HG02938 (cell line): ENCODE measurements around the gene KCNMA1.

Experiments used
- ATAC-seq: cut with Tn5 transposase; IDR thresholded peaks from one replicate; pipeline ENCODE4 v1.9.1; 2021; ENCODE audit warnings: mild to moderate bottlenecking, moderate library complexity; ENCODE audit not compliant: unreplicated experiment

Gene KCNMA1

GRCh38 chr10:77109351-77109994 lies 528.1 kb downstream of the KCNMA1 start:
- ATAC-seq, result no peak

GRCh38 chr10:77106676-77107075 lies 530.9 kb downstream of the KCNMA1 start:
- no peak for ATAC-seq

GRCh38 chr10:77105761-77106221 lies 531.8 kb downstream of the KCNMA1 start:
- ATAC-seq, result no peak

DNA sequence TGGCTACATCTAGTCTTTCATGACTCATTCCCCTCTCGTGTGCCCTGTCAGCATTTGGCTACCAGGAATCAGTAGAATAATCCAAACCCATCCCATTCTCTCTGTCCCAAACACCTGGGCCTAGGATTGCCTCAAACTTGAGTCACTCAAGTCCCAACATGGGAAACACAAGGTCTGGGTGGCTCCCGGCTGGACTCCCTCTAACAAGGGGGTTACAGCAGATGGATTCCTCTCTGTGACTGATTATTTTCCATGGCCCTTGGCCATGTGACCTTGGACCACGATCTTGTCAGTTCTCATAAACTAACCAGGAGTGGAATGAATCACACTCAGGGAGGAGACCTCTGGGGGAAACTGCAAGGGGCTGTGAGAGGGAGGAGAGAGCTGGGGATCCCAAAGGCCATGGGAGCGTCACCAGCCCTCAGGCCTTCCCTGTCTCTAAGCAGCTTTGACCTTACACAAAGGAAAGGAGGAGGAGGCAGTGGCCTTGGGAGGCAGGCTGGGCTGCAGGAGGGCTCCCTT lies 533.1 kb downstream of the KCNMA1 start:
- ATAC-seq, result no peak

GRCh38 chr10:77103213-77103612 lies 534.4 kb downstream of the KCNMA1 start:
- no peak for ATAC-seq

DNA sequence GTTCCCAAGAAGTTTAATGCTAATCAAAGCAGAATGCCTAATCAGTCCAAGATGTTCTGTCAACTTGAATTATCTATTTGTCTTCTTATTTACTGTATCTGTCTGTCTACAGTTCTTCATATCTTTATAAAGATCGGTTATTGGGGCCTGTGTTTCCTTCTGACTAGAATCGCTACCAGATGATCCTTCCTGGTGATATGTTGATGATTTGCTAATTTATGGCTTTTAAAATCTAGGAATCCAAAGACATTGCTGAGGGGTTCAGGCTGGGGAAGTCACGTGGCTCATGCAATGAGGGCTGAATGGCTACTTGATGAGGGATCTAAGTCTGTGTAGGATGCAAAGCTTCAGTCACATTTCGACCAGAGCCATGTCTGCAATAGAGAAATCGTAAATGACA lies 536.3 kb downstream of the KCNMA1 start:
- ATAC-seq, result no peak

GRCh38 chr10:77099136-77099535 lies 538.5 kb downstream of the KCNMA1 start:
- ATAC-seq, result no peak

DNA sequence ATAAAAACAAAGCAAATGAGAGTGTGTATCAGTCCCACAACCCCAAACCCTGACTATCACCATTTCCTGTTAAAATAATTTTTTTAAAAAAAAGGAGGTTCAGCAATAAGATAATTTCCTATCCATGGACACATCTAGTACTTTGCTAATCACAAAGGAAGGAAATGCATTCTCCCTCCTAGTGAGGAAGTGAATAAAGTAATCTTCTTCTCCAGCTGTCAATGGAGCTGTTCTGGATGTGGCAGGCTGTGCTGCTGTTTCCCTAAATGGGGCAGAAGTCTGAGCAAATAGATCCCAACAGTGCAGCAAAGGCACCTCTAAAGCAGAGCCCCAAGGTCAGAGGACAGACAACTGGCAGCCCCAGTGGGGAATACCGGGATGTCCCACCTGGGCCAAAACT lies 540.0 kb downstream of the KCNMA1 start:
- ATAC-seq, result no peak

DNA sequence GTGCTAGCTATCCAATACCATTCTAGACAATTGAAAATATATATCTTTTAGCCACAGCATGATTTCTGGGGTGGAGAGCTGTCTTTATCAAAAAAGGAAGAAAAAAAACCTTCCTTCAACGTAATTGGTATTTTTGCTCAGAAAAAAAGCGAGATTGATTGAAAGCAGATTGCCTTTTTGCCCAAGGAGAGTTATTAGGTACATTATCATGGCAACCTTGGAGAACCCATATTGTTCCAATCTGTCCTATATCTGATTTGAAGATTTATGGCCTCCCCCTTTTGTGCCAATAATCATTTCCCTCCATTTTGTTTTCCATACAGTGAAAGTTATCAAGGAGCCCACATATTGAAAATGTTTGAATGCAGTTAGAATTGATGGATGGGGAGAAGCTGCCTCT lies 544.5 kb downstream of the KCNMA1 start:
- ATAC-seq, result no peak

- no peak for ATAC-seq
Measured at GRCh38 chr10:77091597-77092165, 545.9 kb downstream of the KCNMA1 start.

DNA sequence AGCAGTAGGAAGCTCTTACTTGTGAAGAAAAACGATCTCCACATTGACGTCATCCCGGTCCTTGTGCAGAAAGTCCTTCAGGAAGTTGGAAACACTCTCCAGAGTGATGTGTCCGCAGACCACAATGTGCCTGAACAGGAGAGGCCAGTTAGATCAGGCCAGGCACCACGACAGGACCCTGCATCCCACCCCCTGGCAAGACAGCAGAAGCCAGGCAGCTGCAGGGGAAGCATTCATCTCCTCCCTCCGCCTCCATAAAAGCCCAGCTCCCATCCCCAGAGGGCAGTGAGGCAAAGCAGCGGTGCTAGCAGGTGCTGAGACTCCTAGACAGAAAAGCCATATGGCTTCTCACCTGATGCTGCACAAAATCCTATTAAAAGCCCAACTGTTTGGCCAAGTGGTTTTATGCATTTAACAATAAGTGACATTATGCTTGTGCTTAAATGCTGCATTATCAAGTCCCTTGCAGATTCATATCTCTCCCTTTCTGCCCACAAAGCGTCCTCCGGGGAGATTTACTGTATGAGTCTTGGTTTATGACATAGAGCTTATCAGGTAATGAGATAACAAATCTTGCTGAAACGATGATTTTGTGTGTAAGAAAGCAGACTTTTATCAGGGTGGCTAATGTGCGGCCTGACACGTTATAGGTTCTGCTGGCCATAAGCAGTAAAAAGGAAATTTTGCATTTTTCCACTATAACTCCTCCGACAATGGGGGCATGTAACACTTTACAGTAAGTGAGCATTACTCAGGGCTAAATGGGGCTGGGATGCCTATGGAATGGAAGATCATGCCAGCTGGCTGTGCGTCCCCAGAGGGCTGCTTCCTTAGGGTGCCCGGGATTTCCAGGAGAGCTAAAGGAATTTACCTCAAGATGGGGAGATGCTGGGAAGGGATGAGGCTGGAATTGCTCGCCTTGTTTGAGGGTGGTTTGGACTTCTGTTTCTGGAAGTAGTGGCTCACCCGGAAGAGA lies 546.9 kb downstream of the KCNMA1 start:
- no peak for ATAC-seq

DNA sequence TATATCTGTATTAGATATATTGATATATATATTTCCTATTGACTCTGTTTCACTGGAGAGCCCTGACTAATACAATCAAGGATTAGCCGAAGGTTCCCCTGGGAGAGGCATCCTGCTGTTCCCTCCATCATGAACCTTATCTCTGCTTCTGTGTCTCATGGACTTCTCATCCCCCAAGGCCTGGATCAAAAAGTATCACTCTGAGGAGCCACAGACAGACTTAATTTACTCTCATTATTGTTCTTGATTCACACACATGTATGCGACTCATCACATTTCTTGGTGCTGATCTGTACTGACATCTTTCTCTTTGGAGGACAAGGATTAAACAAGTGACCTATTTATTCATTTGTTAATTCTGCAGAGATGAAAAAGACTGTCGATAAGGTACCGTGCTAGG lies 550.2 kb downstream of the KCNMA1 start:
- no peak for ATAC-seq

- no peak for ATAC-seq
Measured at GRCh38 chr10:77086081-77086480, 551.5 kb downstream of the KCNMA1 start.

DNA sequence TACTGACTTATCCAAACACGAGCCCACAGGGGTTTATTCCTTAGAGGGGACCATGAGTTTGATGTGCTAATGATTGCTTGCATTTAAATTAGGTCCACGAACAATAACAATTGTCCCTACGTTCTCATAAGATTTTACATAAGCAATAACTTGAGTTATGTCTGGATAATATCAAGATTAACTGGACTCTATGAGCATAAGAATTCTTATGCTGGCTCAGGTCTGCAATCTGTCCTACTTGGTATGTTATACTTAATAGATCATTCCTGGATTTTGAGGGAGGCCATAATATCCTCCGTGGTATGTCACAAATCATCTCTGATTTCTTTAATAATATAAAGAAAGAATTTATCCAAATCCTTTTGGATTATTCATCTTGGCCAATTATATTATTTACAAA lies 552.3 kb downstream of the KCNMA1 start:
- ATAC-seq, result no peak

DNA sequence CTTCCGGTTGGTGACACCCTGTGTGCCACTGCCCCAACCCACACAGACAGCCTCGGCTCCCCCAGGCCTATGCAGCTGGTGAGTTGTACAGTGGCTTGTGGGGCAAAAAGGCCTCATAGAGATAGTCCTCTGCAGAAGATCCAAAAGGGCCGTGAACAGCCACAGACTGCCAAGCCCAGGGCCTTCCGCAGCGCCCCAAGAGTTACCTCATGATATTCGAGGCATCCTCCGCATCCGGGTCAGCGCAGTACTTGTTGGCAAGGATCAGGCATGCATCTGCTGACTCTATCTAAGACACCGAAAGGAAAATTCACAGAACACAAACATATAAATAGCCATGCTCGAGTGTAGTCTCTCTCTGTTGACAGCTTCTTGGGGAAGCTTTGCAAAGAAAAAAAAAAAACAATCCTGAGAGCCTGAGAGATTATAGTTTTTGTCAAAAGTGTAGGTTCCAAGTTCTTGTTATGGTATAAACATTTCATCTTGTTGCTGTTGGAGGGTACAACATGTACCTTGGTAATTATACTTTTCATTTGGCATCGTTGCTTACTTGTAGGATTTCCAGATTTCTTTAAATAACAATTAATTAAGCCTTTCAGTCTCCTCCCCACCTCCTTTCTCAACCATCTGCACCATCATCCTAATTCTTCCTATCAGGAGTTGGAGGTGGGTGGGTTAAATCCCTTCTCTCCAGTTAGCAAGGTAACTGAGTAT lies 553.0 kb downstream of the KCNMA1 start:
- ATAC-seq, result no peak

DNA sequence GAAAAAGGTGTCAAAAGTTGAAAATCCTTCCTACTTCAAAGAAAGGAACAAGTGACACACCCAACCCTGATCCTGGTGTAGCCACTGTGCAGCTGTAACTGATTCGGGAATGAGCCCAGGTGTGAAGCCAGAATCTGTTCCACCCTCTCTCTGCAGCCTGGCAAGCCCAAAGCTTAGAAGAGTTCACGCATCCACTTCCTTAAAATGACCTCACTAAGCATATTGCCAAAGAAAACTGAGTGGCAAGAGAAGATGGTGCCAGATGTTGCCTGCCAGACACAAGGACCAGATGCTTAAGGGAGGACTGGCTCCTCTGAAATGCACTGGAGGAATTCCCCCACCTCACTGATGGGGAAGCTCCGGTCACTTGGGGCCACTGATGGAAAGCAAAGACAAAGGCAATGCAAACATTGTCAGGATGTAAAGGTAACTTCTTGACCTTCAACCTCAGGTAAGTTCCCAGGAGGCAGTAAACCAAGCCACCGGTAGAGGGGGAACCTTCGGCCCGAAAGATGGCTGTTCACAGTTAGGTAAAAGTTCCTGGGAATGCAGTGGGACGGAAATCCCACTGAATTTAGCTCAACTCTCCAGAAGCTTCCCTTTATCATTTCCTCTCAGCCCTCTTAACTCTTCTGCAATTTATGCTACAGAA lies 554.9 kb downstream of the KCNMA1 start:
- no peak for ATAC-seq

DNA sequence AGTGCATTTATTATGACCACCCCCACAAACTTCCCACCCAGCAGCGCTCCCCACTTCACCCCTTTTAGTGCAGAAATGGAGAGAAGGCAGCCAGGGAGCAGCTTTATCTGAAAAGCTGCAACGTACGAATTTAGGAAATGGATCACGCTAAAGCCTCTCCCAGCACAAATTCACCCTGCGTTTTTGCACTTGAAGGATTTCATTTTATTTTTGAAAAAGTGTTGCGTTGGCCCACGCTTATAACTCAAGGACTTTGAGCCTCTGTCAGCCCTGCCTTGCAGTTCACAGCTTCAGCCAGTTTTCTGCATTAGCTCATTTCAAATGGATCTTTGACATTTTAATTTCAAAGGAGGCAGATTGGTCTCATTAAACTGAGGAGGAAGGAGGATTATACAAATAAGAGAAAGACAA lies 556.1 kb downstream of the KCNMA1 start:
- ATAC-seq, result no peak

DNA sequence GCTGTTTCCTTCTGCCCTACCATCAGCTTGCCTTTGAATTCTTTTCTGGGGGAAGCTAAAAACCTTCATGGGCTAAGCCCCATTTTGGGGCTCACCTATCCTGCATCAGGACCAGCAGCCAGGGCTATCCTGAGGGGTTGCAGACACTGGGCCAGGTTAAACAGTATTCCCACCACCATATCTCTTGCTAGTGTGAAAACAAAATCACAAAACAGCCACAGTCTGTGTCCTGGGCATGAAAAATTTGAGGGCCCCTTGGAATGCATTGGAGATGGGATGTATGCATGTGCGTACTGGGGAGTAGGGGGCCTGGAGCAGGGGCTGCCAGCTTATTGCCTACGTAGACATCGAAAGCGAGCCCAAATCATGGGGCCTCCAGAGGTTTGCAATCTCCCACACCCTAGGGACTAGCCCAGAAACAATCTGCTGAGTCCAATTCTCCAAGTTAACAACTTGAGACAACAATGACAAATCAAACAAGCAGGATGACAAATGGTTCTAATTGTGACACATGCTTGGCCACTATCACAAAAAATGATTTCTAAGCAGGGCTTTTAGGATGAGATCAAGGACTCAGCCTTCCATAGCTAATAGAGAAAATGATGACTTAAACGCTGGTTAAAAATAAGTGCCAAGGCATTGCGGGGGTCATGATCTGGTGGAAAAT lies 557.1 kb downstream of the KCNMA1 start:
- no peak for ATAC-seq

DNA sequence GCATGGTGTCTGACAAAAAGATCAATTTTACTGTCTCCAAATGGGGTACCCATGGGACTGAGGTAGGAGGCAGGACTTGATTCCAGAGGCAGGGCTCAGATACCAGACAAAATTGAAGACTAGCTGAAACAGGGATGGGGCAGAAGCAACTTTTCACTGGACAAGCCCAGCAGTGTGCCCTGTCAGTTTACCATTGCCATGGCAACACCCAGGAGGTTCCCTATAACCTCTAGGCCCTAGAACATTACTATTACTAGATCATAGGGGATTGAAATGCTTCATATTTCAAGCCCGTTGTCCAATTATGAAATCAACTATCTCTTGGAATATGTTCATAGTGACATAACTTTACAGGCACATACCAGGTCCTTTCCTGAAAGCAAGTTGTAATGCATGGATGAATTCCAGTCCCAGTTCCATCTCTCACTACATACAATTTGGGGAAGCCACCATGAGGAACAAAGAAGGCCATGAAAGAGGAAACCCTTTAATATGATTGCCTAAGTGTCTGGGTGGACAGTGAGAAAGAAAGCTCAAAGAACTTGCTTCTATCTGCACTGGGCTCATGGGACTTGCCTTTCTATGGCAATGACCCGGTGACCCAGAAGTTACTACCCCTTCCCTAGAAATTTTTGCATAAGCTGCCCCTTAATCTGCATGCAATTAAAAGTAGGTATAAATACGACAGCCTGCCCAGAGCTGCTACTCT lies 557.9 kb downstream of the KCNMA1 start:
- ATAC-seq, result no peak
